Cardiac muscle cell (in vitro differentiated cells and primary cell): ENCODE measurements around the gene CSTF1. TPM values are rescaled to one million over a fixed set of nuclear protein-coding genes. Genes with fewer than 3 reads are reported as not detected.

ENCODE experiments used
- DNase-seq, 2 donors: peaks; one replicate each; pipeline versions ENCODE4 v3.0.0 to v3.0.0-alpha.2; 2010 to 2017; ENCODE audit warnings: low read depth in 1 of 2, low spot score in 1 of 2
- H3K27ac ChIP-seq: fragments of 200-600 bp; sonication (generic); 2 replicates; pipeline ENCODE4 v1.5.1; 2016
- H3K27me3 ChIP-seq: fragments of 200-600 bp; sonication (generic); 2 replicates; pipeline ENCODE4 v1.6.0; 2016; ENCODE audit warnings: control low read depth
- H3K36me3 ChIP-seq: fragments of 200-600 bp; sonication (generic); 2 replicates; pipeline ENCODE4 v1.5.1; 2016; ENCODE audit warnings: control low read depth
- H3K4me1 ChIP-seq: fragments of 200-600 bp; sonication (generic); 2 replicates; pipeline ENCODE4 v1.8.1; 2017; ENCODE audit warnings: low read depth, mild to moderate bottlenecking, mixed run types
- H3K4me3 ChIP-seq: fragments of 200-600 bp; sonication (generic); 2 replicates; pipeline ENCODE4 v1.5.1; 2016; ENCODE audit warnings: mild to moderate bottlenecking
- H3K9me3 ChIP-seq: fragments of 200-600 bp; sonication (generic); 2 replicates; pipeline ENCODE4 v1.5.1; 2017; ENCODE audit warnings: low read depth, mild to moderate bottlenecking, control low read depth
- polyA plus RNA-seq: library from polyadenylated mRNA; unstranded; fragments of >200 nt; fragmentation: Nextera tagmentation; extraction: Ambion mirVana; gene quantifications from 2 replicates; pipeline ENCODE4 v1.2.1, GENCODE V29; 2016
- total RNA-seq: library from RNA; depleted of rRNA; stranded (reverse); fragments of >200 nt; gene quantifications from 2 replicates; pipeline ENCODE4 v1.2.3, GENCODE V29; 2016
- TF ChIP-seq, protein P1 (sequence below): IDR thresholded peaks from 2 replicates; pipeline ENCODE4 v1.5.1; 2012; ENCODE audit warnings: low read depth, mild to moderate bottlenecking, low read length

The CSTF1 gene
- total and polyA plus RNA-seq, 2 experiments from 2014 or later: 34.9 to 46.4 TPM

DNA sequence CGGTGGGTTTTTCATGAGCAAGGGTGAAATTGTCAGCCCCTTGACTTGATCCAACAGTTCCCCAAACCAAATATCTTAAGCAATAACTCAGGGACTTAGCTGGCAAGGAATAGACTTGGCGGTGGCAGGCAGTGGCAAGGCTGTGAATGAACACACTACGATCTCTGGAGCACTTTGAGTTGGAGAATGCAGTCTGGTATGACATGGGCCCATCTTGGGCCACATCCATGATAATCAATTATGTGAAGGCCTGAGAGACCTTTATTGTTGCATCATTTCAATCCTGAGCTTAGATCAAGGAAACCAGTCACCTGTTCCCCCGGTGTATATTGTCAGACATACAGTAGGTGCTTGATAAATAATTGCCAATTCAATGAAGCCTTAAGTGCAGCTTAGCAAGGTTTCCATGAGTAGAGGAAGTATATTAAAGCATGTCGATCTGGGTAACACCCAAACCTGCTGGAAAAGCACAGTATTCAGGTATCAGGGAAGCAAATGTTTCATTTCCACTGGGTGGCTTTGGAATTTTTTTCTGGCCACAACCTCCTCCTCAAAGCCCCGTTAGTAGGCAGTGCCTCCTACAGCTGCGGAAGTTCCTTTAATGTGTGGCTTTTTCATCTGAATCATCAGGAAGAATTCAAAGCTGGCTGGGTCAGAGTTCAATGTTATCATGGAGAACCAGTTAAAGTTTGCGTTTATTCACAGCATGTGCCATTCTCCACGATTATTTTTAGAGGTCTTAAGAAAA, 29.8 kb downstream of the CSTF1 start:
- Histone ChIP-seq H3K36me3 (no peaks in the 10 kb centered on the region), H3K27ac (no peak overlapping the region), H3K27me3 (peaks cover 7% of the 10 kb centered on the region), H3K4me3 (no peak overlapping the region), H3K9me3 (no peaks in the 10 kb centered on the region), H3K4me1 (no peaks in the 10 kb centered on the region)
- TF ChIP-seq, protein P1, sequence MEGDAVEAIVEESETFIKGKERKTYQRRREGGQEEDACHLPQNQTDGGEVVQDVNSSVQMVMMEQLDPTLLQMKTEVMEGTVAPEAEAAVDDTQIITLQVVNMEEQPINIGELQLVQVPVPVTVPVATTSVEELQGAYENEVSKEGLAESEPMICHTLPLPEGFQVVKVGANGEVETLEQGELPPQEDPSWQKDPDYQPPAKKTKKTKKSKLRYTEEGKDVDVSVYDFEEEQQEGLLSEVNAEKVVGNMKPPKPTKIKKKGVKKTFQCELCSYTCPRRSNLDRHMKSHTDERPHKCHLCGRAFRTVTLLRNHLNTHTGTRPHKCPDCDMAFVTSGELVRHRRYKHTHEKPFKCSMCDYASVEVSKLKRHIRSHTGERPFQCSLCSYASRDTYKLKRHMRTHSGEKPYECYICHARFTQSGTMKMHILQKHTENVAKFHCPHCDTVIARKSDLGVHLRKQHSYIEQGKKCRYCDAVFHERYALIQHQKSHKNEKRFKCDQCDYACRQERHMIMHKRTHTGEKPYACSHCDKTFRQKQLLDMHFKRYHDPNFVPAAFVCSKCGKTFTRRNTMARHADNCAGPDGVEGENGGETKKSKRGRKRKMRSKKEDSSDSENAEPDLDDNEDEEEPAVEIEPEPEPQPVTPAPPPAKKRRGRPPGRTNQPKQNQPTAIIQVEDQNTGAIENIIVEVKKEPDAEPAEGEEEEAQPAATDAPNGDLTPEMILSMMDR: no peak
- DNase-seq: peak in 1 of 2 donors; percentile 79

DNA sequence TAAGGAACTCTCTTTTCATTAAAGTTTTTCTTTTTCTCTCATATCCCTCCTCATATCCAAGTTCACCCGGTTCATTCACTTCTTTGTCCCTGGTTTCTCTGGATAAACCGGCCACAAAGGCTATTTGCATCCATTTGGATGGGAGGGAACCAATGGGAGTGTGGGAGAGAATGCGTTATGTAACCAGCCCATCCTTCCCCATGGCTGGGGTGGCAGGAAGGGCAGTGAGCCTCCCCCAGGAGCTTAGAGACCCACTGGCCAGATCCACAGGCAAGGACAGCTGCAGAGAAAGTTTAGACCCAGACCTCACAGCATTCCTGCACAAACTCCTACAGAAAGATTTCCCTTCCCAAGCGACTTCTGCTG, 30.4 kb downstream of the CSTF1 start:
- Histone ChIP-seq H3K4me1 (no peaks in the 10 kb centered on the region), H3K27me3 (peaks cover 10% of the 10 kb centered on the region), H3K36me3 (no peaks in the 10 kb centered on the region), H3K4me3 (no peak overlapping the region), H3K27ac (no peak overlapping the region), H3K9me3 (no peaks in the 10 kb centered on the region)
- DNase-seq: peak in 1 of 2 donors; percentile 56
- TF ChIP-seq, protein P1: no peak

DNA sequence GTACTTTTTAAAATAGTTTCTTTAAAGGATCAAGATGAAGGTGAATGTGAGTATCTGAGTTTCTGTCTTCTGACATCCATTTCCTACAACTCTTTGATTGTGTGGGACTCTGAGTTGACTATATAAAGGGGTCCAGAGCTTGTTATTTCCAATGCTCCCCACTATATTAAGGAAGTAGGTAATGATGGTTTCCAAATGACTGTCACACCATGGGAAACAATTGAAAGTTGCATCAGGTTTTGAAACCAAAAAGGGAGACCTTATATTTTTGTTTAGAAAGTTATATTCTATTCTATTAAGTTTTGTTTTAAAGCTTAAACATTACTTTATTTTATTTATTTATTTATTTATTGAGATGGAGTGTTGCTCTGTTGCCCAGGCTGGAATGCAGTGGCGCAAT, 30.8 kb downstream of the CSTF1 start:
- Histone ChIP-seq H3K36me3 (no peaks in the 10 kb centered on the region), H3K27me3 (peaks cover 14% of the 10 kb centered on the region), H3K4me3 (no peak overlapping the region), H3K9me3 (no peaks in the 10 kb centered on the region), H3K27ac (no peak overlapping the region), H3K4me1 (no peaks in the 10 kb centered on the region)
- TF ChIP-seq, protein P1: no peak
- DNase-seq: no peak

DNA sequence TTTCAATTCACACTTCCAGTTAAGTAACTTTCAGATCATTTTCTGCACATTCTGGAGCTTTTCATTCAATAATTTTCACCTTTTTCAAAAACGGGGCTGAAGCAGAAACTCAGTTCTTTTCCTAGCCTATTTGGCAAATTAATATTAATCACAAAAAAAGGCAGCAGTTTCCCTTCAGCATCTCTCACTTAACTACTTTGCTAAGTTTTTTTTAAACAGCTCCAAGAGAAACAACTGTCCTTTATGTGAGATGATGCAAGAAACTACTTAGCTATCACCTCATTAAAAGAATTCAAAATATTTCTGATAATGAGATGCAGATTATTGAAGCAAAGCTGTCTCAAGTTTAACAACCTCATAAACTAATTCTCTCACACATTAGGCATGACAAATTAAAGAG, 31.4 kb downstream of the CSTF1 start:
- Histone ChIP-seq H3K9me3 (no peaks in the 10 kb centered on the region), H3K36me3 (no peaks in the 10 kb centered on the region), H3K27ac (no peak overlapping the region), H3K27me3 (peaks cover 14% of the 10 kb centered on the region), H3K4me1 (no peaks in the 10 kb centered on the region), H3K4me3 (no peak overlapping the region)
- TF ChIP-seq, protein P1: no peak
- DNase-seq: peak in 1 of 2 donors; percentile 16

DNA sequence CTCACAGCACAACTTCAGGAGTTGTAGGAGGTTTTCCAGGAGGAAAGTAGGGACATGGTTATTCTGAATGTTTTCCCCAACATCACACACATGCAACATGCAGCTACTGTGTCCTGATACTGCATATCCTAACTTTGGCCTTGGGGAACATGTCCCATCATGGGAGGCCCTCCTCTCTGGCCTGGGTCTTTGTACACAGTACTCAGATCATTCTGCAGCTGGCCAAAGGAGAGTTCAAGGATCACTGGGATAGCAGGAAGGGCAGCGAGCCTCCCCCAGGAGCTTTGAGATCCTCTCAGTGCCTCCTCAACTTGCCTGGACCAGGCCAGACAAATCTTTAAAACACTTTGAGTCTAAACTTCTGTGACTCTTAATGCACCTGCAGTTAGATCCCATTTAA, 32.5 kb downstream of the CSTF1 start:
- no peak for DNase-seq

More for the DNA sequence above, 32.5 kb downstream of the CSTF1 start:
- H3K4me1 ChIP-seq: no peaks in the 10 kb centered on the region
- TF ChIP-seq, protein P1: no peak
- no peak overlapping the region for H3K4me3 ChIP-seq
- no peaks in the 10 kb centered on the region for H3K9me3 ChIP-seq
- peaks cover 14% of the 10 kb centered on the region for H3K27me3 ChIP-seq
- no peak overlapping the region for H3K27ac ChIP-seq
- H3K36me3 ChIP-seq: no peaks in the 10 kb centered on the region
